Activated T-helper 9 cell treated with anti-CD3 and anti-CD28 coated beads, Interleukin-2, amount 50 U/mL, for 16 hours (primary cell): ENCODE measurements around the gene RNF169.
"Not testable (repeated sequence)": the region's sequence is repeated elsewhere in the genome, so short reads cannot be mapped to it uniquely, and the experiment has no call there.

Experiments
- DNase-seq: peaks from one replicate; pipeline ENCODE4 v3.0.0-alpha.2; 2020; ENCODE audit warnings: low read depth

The RNF169 gene

DNA sequence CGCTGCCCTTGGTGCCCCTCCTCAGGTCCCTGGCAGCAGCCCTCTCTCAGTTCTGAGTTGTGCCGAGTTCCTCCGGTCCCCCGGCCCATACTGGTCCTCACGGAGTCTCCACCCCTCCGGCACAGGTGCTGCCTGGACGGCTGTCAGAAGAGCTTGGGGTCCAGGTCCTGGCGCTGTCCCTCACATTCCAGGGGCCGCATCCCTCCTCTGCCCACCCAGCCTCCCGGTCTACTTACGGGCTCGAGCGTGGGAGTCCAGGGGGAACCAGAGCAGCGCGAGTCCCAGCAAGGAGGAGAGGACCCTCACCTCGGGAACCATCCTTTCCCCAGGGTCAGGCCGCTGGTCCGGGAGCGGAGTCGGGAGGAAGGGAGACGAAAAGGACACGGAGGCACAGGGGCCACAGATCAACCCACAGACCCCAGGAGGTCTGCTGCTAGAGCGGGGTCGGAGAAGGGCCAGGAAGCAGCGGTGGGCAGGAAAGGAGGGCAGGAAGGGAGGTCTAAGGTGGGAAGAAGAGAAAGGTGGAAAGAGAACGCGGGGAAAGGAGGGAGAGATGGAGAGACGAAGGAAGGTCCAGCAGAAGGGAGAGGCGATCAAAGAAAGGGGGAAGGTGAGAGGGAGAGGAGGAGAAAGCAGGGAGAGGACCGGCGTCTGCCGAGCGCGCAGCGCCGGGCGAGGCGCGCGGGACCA is 17.9 kb upstream of the RNF169 start:
- DNase-seq: no peak

- DNase-seq: no peak
Measured at GRCh38 chr11:74731301-74732094, 17.2 kb upstream of the RNF169 start, which contains the start of gene CHRDL2. TSS of gene CHRDL2 (minus strand) at chr11:74731426. CDS start at chr11:74730888, 538 bp downstream.

GRCh38 chr11:74734559-74734925 is 14.1 kb upstream of the RNF169 start:
- DNase-seq: no peak

- no peak for DNase-seq
Measured at GRCh38 chr11:74735365-74735928, 13.2 kb upstream of the RNF169 start.

GRCh38 chr11:74736031-74736430 is 12.6 kb upstream of the RNF169 start:
- no peak for DNase-seq

DNA sequence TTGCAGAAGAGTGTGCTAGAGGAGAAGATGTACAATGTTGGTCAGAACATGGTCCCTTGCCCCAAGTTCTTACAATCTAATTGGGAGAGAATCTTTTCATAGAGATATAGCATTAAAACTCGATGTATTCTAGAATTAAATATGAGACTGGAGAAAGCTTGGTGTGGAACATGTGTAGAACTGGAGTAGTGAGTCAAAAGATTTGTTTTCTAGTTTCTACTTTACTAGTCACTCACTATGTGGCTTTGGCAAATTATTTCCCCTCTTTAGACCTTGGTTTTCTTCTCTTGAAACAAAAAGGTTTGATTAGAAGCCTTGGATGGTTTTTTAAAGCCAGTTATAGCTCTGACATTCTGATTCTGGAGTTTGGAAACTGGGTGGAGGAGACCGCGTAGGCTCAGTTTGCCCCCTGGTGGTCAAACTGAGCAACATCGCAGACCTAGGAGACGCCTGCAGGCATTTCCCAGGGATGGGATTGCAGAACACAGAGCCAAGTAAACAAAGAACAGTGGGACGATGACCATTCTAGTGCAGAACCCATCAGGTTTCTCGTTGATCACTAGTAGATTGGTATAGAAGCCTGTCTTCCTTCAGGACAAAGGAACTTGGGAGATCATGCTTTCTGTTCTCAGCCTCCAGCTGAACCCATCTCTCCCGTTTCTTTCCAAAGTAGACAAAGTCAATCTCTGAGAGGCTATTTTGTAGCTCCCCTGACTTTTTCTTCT is 8.9 kb upstream of the RNF169 start:
- DNase-seq: peak; percentile 10

DNA sequence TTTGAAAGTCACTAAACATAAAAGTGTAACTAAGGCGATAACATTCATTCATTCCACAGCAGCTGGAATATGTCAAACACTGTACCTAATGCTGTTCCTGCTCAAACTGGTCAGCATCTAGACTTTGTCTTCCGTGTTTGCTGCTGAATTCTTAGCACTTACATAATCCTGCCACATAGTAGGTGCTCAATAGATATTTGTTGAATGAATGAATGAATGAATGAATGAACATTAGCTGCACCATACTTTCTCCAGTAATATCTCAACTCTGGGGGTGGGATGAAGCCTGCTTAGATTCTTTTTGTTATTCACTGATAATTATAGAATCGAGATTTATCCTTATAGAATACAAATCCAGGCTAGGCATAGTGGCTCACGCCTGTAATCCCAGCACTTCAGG is 6.6 kb upstream of the RNF169 start:
- DNase-seq: no peak

DNA sequence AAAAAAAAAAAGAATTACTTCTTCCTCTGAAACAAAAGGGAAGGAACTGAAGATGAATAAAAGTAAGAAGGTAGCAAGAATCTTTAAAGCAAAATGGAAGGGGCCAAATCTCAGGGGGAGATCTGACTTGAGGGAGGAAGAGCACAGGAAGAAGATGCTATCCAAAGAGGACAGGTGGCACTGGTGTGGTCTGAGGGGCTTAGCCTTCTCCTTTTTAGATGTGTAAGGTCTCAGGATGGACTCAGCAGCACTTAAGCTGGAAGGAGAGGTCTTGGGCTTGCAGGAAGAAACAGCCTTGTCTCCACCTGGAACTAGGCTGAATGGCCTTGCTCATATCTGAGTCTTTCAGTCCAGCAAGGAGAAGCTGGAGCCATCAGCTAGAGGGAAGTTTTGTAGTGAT is 5.0 kb upstream of the RNF169 start:
- DNase-seq: no peak

GRCh38 chr11:74744277-74744676 is 4.4 kb upstream of the RNF169 start:
- no peak for DNase-seq

DNA sequence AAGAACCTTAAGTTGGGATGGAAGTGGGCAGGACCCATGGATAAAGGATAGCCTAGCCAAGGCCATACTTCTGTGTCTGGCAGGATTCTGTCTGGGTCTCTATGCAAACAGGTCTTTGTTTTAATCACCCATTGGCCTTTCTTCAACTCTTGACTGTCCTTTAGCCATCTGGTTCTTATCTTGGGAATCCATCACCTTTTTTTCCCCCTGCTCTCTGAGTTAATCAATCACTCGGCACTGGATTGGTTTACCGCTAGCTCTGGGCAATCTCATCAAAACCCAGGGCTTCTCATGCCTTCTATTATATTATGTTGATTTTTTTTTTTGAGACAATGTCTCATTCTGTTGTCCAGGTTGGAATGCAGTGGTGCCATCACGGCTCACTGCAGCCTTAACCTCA is 1.8 kb upstream of the RNF169 start:
- no peak for DNase-seq

GRCh38 chr11:74749127-74749964 is 697 bp downstream of the RNF169 start:
- peak; percentile 32 for DNase-seq

- DNase-seq: no peak
Measured at GRCh38 chr11:74749965-74750296, 1.3 kb downstream of the RNF169 start.

DNA sequence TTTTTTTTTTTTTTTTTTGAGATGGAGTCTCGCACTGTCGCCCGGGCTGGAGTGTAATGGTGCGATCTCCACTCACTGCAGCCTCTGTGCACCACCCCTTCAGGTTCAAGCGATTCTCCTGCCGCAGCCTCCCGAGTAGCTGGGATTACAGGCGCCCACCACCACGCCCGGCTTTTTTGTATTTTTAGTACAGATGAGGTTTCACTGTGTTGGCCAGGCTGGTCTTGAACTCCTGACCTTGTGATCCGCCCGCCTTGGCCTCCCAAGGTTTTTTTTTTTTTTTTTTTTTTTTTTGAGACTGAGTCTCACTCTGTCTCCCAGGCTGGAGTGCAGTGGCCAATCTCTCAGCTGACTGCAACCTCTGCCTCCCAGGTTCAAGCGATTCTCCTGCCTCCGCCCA is 1.9 kb downstream of the RNF169 start:
- not testable (repeated sequence) for DNase-seq

- no peak for DNase-seq
Measured at GRCh38 chr11:74751303-74751702, 2.7 kb downstream of the RNF169 start.

DNA sequence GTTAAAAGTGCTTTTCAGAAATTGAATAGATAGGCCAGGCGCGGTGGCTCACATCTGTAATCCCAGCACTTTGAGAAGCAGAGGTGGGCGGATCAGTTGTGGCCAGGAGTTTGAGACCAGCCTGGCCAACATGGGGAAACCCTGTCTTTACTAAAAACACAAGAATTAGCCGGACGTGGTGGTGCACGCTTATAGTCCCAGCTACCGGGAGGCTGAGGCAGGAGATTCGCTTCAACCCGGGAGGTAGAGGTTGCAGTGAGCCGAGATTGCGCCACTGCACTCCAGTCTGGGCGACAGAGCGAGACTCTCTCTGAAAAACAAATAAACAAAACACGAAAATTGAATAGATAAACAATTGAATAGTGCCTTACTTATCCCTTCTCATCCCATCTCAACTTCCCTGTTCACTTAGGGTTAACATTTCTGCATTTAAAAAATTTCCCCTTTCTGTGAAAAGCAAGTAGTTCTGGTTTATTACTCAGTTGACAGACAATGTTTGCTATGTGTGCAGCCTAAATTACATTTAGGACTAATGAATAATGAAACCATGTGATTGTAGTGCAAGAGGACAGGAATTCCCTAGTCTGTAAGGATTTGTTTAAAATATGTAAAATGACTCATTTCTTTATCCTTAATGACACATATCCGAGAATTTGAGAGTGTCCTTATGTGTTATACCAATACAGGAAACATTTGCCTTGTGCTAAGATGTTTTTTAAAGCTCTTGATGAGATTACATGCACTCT is 6.0 kb downstream of the RNF169 start:
- no peak for DNase-seq

GRCh38 chr11:74755395-74755995 is 6.8 kb downstream of the RNF169 start:
- no peak for DNase-seq

- DNase-seq: no peak
Measured at GRCh38 chr11:74756571-74756970, 7.9 kb downstream of the RNF169 start.

DNA sequence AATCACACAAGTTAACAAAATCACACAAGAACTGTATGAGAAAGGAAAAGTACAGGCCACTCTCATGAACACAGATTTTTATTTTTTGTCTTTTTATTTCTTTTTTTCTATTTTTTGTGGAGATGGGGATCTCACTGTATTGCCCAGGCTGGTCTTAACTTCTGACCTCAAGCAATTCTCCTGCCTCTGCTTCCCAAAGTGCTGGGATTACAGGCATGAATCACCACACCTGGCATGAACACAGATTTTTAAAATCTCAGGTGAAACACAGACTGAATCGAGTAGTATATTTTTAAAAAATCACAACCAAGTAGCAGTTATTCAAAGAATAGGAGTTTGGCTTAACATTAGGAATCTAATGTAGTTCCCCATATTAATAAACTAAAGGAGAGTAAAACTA is 18.3 kb downstream of the RNF169 start:
- no peak for DNase-seq

DNA sequence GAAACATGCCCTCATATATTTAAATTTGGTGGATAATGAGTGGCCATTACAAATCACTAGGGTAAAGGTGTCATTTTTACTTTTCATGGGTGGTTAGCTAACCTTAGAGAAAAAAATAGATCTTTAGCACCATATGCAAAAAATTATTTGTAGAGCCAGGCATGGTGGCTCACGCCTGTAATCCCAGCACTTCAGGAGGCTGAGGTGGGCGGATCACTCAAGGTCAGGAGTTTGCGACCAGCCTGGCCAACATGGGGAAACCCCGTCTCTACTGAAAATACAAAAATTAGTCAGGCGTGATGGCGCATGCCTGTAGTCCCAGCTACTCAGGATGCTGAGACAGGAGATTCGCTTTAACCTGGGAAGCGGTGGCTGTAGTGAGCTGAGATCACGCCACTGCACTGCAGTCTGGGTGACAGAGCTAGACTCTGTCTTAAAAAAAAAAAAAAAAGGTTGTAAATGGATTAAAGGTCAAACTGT is 19.6 kb downstream of the RNF169 start:
- DNase-seq: peak; percentile 17

- DNase-seq: no peak
Measured at GRCh38 chr11:74769055-74769707, 20.5 kb downstream of the RNF169 start.
